GM12878 (cell line): ENCODE results near the gene NEDD8. TPM values are rescaled to one million over a fixed set of nuclear protein-coding genes. Genes with fewer than 3 reads are reported as not detected.

Experiments used
- ATAC-seq: fragments of 200-7000 bp; cut with Tn5 transposase; 3 replicates; pipeline ENCODE4 v1.9.1; 2020; ENCODE audit warnings: mild to moderate bottlenecking, moderate library complexity
- BruUV-seq: library from RNA; stranded (reverse); fragments of 400-500 nt; replicated peaks from 2 replicates; lab custom pipeline; 2021; lab: Mats Ljungman, UMichigan
- CTCF ChIA-PET: fragments of 300-600 bp; sonication (Branson Sonifier 250); formaldehyde crosslinking; extraction: SDS; loops from one replicate; lab custom pipeline; 2021; ENCODE audit warnings: inconsistent platforms; lab: Yijun Ruan, JAX
- POLR2A ChIA-PET: fragments of 350-600 bp; formaldehyde crosslinking; extraction: SDS; loops from one replicate; lab custom pipeline; 2021; ENCODE audit warnings: inconsistent platforms; lab: Charles Lee
- RAD21 ChIA-PET: fragments of 300-600 bp; sonication (Branson Sonifier 250); formaldehyde crosslinking; loops from one replicate; lab custom pipeline; 2023; ENCODE audit warnings: antibody characterized with exemption; ENCODE audit not compliant: unreplicated experiment; lab: Charles Lee
- SMC1A ChIA-PET: fragments of 300-600 bp; sonication (Branson Sonifier 250); formaldehyde crosslinking; loops from one replicate; lab custom pipeline; 2023; ENCODE audit not compliant: unreplicated experiment, uncharacterized antibody; lab: Charles Lee
- DNase-seq: peaks from one replicate; pipeline ENCODE4 v3.0.0-alpha.2; 2011; ENCODE audit warnings: low read depth, low spot score
- FAIRE-seq: peaks from 3 replicates; lab custom pipeline; 2011; peaks lifted over from hg19 to GRCh38; lab: Jason Lieb, UNC
- H2AFZ ChIP-seq: 2 replicates; pipeline ENCODE4 v1.6.0; 2011; ENCODE audit warnings: low read depth, low read length, control low read depth; ENCODE audit not compliant: control insufficient read depth
- H3K27ac ChIP-seq: 2 replicates; pipeline ENCODE4 v1.5.1; 2011; ENCODE audit warnings: control low read depth; ENCODE audit not compliant: control insufficient read depth, insufficient read depth
- H3K27me3 ChIP-seq, 2 experiments: replicated peaks in 1 of 2; 2 replicates each; pipeline versions ENCODE4 v1.6.0 to v1.6.1; 2011; ENCODE audit warnings: low read length in 1 of 2; ENCODE audit not compliant: control insufficient read depth in 2 of 2, insufficient read depth in 2 of 2
- H3K36me3 ChIP-seq, 2 experiments: 2 replicates each; pipeline ENCODE4 v1.5.1; 2011; ENCODE audit warnings: low read length in 1 of 2; ENCODE audit not compliant: control insufficient read depth in 2 of 2, insufficient read depth in 2 of 2
- H3K4me1 ChIP-seq: 2 replicates; pipeline ENCODE4 v1.6.1; 2011; ENCODE audit warnings: mild to moderate bottlenecking, low read length, moderate library complexity, mixed read lengths; ENCODE audit not compliant: control insufficient read depth, insufficient read depth
- H3K4me2 ChIP-seq: 2 replicates; pipeline ENCODE4 v1.6.0; 2011; ENCODE audit warnings: control low read depth; ENCODE audit not compliant: control insufficient read depth, insufficient read depth
- H3K4me3 ChIP-seq: fragments of 200-600 bp; sonication (generic); 2 replicates; pipeline ENCODE4 v1.5.1; 2016
- H3K79me2 ChIP-seq: 2 replicates; pipeline ENCODE4 v1.6.0; 2011; ENCODE audit warnings: low read length; ENCODE audit not compliant: control insufficient read depth, insufficient read depth
- H3K9ac ChIP-seq: 2 replicates; pipeline ENCODE4 v1.8.0; 2011; ENCODE audit warnings: low read length, control low read depth, mixed read lengths; ENCODE audit not compliant: control insufficient read depth, insufficient read depth
- H3K9me3 ChIP-seq: replicated peaks from 3 replicates; pipeline ENCODE4 v1.5.1; 2011; ENCODE audit warnings: mild to moderate bottlenecking, low read length; ENCODE audit not compliant: control insufficient read depth, insufficient read depth
- H4K20me1 ChIP-seq: 2 replicates; pipeline ENCODE4 v1.6.0; 2011; ENCODE audit not compliant: control insufficient read depth, insufficient read depth
- KDM1A ChIP-seq: fragments of 200-600 bp; sonication (generic); IDR thresholded peaks from 2 replicates; pipeline ENCODE4 v1.6.1; 2016; ENCODE audit warnings: borderline replicate concordance
- MEF2A ChIP-seq: IDR thresholded peaks from 2 replicates; pipeline ENCODE4 v1.6.1; 2011; ENCODE audit warnings: low read depth, mild to moderate bottlenecking, low read length, moderate library complexity; ENCODE audit not compliant: insufficient read depth
- POLR2AphosphoS2 ChIP-seq: IDR thresholded peaks from 2 replicates; pipeline ENCODE4 v1.6.1; 2011; ENCODE audit warnings: low read depth, mild to moderate bottlenecking, low read length, improper control_type of control experiment, moderate library complexity
- RAD51 ChIP-seq: fragments of 450-650 bp; IDR thresholded peaks from 2 replicates; pipeline ENCODE4 v1.6.1; 2016; ENCODE audit warnings: moderate library complexity, mild to moderate bottlenecking, inconsistent platforms
- RBBP5 ChIP-seq: fragments of 200-600 bp; sonication (generic); conservative IDR thresholded peaks from 2 replicates; pipeline ENCODE4 v1.6.1; 2016
- SIX5 ChIP-seq: IDR thresholded peaks from 2 replicates; pipeline ENCODE4 v1.6.1; 2011; ENCODE audit warnings: mild to moderate bottlenecking, low read depth, low read length, moderate library complexity; ENCODE audit not compliant: severe bottlenecking
- YBX1 ChIP-seq: fragments of 450-650 bp; IDR thresholded peaks from 2 replicates; pipeline ENCODE4 v1.6.1; 2016; ENCODE audit warnings: antibody characterized with exemption
- whole genome bisulfite sequencing: methylation state at CpG from one replicate; pipeline ENCODE4 v1.1.6; 2016; ENCODE audit warnings: low lambda C conversion rate; ENCODE audit not compliant: insufficient replicate concordance, insufficient coverage; ENCODE audit errors: missing lambda C conversion rate; 5-methylcytosine and 5-hydroxymethylcytosine counted together
- in situ Hi-C: fragments of 300-500 bp; cut with MboI; formaldehyde crosslinking; loops from 9 replicates; pipeline ENCODE4 v1.14.3; 2018; ENCODE audit warnings: mixed read lengths
- intact Hi-C: fragments of 100-400 bp; cut with micrococcal nuclease; formaldehyde crosslinking; loops from one replicate; pipeline ENCODE4 v1.14.2; 2022; ENCODE audit not compliant: unreplicated experiment
- polyA plus RNA-seq, 11 experiments: library from polyadenylated mRNA; depleted of rRNA in 4 of 11; unstranded in 6 of 11; stranded (reverse) in 5 of 11; fragments of >200 nt; fragmentation: Nextera tagmentation in 4 of 11; fragmentation: Illumina TruSeq in 1 of 11; extraction: Ambion mirVana in 4 of 11; extraction: Trizol in 1 of 11; gene quantifications; 1 replicate in 1 of 11; 2 replicates in 10 of 11; pipeline versions ENCODE4 v1.2.1 to v1.2.3, GENCODE V29; 2011 to 2016; ENCODE audit warnings: inconsistent platforms in 2 of 11, missing spikeins in 2 of 11, low read depth in 1 of 11
- total RNA-seq, 4 experiments: library from RNA; depleted of rRNA in 3 of 4; stranded (reverse); fragments of >200 nt in 3 of 4; fragmentation: Illumina TruSeq in 1 of 4; extraction: Trizol in 1 of 4; gene quantifications; 2 replicates each; pipeline versions ENCODE4 v1.2.1 to v1.2.3, GENCODE V29; 2013 to 2021
- TF ChIP-seq, protein P1 (sequence below): fragments of 450-650 bp; formaldehyde crosslinking; IDR thresholded peaks from 2 replicates; pipeline ENCODE4 v1.5.0; 2022; ENCODE audit warnings: mild to moderate bottlenecking, missing genetic modification characterization
- TF ChIP-seq, protein P2 (sequence below): IDR thresholded peaks from 2 replicates; pipeline ENCODE4 v1.6.1; 2012; ENCODE audit warnings: mild to moderate bottlenecking, low read depth, low read length
- TF ChIP-seq, protein P3 (sequence below): fragments of 450-650 bp; IDR thresholded peaks from 2 replicates; pipeline ENCODE4 v1.6.1; 2016; ENCODE audit warnings: mild to moderate bottlenecking, moderate library complexity, borderline replicate concordance

Gene NEDD8
- total and polyA plus RNA-seq, 10 of the 15 experiments (the other 5 are each of a cell fraction or from before 2014, with no cell fraction given): 164 to 991 (median 300) TPM

DNA sequence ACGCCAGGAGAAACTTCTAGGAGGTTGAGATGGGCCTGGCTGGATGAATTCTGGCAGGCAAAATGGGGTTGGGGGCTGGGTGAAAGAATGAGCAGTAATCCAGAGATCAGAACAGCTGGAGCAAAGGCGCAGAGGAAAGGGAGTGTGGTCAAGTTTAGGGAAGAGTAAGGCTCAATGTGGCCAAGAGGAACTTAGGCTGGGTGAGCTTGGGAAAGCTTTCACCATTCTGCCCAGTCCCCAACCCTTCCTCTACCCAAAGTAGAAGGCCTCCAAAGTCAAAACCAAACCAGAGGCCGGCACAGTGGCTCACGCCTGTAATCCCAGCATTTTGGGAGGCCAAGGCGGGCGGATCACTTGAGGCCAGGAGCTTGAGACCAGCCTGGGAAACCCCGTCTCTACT is 49.5 kb upstream of the NEDD8 start:
- no peak overlapping the region for H2AFZ ChIP-seq
- H3K27me3 ChIP-seq: no peaks in the 10 kb centered on the region
- no peaks in the 10 kb centered on the region for H3K36me3 ChIP-seq
- H3K4me1 ChIP-seq: peaks cover 36% of the 10 kb centered on the region
- FAIRE-seq (no peak), ATAC-seq (no peak), DNase-seq (no peak)
- no peaks in the 10 kb centered on the region; the same call in 2 of the 3 replicates for H3K9me3 ChIP-seq
- no peaks in the 10 kb centered on the region; the same call in 1 of the 2 replicates for H3K79me2 ChIP-seq
- ChIA-PET CTCF (interaction anchor here (0.6 to 17.1 kb wide), 4 partner anchors 8 to 36 kb away, joined by 3 to 269 read pairs (median 143); partner anchors contain the start of genes DHRS1, NOP9, RABGGTA and TINF2), POLR2A (interaction anchor here (0.5 to 1.8 kb wide), 3 partner anchors 12 to 122 kb away, joined by 3 to 5 read pairs (median 4); no protein-coding TSS in a partner anchor), SMC1A (interaction anchor here (0.8 to 11.8 kb wide), 2 partner anchors 8 to 16 kb away, joined by 3 to 115 read pairs; partner anchors contain the start of genes DHRS1 and NOP9), RAD21 (interaction anchor here (4.7 to 4.8 kb wide), 2 partner anchors 15 to 39 kb away, joined by 26 to 34 read pairs; partner anchors contain the start of gene TINF2)
- intact Hi-C loops: no loop called here
- H3K4me3 ChIP-seq: no peak overlapping the region
- H3K9ac ChIP-seq: no peak overlapping the region
- in situ Hi-C loops: no loop called here
- no peaks in the 10 kb centered on the region for H4K20me1 ChIP-seq
- 87% methylated on average over 7 of the region's 7 CpGs for WGBS
- H3K4me2 ChIP-seq: no peak overlapping the region
- no TSS peak for BruUV-seq
- no peak overlapping the region for H3K27ac ChIP-seq
- TF ChIP-seq, protein P1, sequence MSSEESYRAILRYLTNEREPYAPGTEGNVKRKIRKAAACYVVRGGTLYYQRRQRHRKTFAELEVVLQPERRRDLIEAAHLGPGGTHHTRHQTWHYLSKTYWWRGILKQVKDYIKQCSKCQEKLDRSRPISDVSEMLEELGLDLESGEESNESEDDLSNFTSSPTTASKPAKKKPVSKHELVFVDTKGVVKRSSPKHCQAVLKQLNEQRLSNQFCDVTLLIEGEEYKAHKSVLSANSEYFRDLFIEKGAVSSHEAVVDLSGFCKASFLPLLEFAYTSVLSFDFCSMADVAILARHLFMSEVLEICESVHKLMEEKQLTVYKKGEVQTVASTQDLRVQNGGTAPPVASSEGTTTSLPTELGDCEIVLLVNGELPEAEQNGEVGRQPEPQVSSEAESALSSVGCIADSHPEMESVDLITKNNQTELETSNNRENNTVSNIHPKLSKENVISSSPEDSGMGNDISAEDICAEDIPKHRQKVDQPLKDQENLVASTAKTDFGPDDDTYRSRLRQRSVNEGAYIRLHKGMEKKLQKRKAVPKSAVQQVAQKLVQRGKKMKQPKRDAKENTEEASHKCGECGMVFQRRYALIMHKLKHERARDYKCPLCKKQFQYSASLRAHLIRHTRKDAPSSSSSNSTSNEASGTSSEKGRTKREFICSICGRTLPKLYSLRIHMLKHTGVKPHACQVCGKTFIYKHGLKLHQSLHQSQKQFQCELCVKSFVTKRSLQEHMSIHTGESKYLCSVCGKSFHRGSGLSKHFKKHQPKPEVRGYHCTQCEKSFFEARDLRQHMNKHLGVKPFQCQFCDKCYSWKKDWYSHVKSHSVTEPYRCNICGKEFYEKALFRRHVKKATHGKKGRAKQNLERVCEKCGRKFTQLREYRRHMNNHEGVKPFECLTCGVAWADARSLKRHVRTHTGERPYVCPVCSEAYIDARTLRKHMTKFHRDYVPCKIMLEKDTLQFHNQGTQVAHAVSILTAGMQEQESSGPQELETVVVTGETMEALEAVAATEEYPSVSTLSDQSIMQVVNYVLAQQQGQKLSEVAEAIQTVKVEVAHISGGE (CRISPR knock-in tag): no peak
- TF ChIP-seq SIX5: no peak
- TF ChIP-seq POLR2AphosphoS2: no peak
- TF ChIP-seq MEF2A: no peak
- TF ChIP-seq KDM1A: no peak
- TF ChIP-seq, protein P2, sequence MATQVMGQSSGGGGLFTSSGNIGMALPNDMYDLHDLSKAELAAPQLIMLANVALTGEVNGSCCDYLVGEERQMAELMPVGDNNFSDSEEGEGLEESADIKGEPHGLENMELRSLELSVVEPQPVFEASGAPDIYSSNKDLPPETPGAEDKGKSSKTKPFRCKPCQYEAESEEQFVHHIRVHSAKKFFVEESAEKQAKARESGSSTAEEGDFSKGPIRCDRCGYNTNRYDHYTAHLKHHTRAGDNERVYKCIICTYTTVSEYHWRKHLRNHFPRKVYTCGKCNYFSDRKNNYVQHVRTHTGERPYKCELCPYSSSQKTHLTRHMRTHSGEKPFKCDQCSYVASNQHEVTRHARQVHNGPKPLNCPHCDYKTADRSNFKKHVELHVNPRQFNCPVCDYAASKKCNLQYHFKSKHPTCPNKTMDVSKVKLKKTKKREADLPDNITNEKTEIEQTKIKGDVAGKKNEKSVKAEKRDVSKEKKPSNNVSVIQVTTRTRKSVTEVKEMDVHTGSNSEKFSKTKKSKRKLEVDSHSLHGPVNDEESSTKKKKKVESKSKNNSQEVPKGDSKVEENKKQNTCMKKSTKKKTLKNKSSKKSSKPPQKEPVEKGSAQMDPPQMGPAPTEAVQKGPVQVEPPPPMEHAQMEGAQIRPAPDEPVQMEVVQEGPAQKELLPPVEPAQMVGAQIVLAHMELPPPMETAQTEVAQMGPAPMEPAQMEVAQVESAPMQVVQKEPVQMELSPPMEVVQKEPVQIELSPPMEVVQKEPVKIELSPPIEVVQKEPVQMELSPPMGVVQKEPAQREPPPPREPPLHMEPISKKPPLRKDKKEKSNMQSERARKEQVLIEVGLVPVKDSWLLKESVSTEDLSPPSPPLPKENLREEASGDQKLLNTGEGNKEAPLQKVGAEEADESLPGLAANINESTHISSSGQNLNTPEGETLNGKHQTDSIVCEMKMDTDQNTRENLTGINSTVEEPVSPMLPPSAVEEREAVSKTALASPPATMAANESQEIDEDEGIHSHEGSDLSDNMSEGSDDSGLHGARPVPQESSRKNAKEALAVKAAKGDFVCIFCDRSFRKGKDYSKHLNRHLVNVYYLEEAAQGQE: no peak
- TF ChIP-seq, protein P3, sequence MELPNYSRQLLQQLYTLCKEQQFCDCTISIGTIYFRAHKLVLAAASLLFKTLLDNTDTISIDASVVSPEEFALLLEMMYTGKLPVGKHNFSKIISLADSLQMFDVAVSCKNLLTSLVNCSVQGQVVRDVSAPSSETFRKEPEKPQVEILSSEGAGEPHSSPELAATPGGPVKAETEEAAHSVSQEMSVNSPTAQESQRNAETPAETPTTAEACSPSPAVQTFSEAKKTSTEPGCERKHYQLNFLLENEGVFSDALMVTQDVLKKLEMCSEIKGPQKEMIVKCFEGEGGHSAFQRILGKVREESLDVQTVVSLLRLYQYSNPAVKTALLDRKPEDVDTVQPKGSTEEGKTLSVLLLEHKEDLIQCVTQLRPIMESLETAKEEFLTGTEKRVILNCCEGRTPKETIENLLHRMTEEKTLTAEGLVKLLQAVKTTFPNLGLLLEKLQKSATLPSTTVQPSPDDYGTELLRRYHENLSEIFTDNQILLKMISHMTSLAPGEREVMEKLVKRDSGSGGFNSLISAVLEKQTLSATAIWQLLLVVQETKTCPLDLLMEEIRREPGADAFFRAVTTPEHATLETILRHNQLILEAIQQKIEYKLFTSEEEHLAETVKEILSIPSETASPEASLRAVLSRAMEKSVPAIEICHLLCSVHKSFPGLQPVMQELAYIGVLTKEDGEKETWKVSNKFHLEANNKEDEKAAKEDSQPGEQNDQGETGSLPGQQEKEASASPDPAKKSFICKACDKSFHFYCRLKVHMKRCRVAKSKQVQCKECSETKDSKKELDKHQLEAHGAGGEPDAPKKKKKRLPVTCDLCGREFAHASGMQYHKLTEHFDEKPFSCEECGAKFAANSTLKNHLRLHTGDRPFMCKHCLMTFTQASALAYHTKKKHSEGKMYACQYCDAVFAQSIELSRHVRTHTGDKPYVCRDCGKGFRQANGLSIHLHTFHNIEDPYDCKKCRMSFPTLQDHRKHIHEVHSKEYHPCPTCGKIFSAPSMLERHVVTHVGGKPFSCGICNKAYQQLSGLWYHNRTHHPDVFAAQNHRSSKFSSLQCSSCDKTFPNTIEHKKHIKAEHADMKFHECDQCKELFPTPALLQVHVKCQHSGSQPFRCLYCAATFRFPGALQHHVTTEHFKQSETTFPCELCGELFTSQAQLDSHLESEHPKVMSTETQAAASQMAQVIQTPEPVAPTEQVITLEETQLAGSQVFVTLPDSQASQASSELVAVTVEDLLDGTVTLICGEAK: no peak
- no peak for TF ChIP-seq YBX1
- no peak for TF ChIP-seq RBBP5
- no peak for TF ChIP-seq RAD51
